ENCODE data around the gene CENPO.
"Not testable (repeated sequence)": the region's sequence is repeated elsewhere in the genome, so short reads cannot be mapped to it uniquely, and the experiment has no call there.

CENPO gene

GRCh38 chr2:24824966-24825882 lies 32.0 kb downstream of the CENPO start:
- DNase-seq (ENCODE audit: low spot score): no peak

GRCh38 chr2:24825883-24826772 lies 32.9 kb downstream of the CENPO start:
- no peak for DNase-seq (ENCODE audit: low spot score)

- no peak for DNase-seq (ENCODE audit: low spot score)
Observed at GRCh38 chr2:24826773-24827145, 33.5 kb downstream of the CENPO start.

GRCh38 chr2:24827321-24828237 lies 34.4 kb downstream of the CENPO start:
- DNase-seq (ENCODE audit: low spot score): peak; percentile 57

GRCh38 chr2:24828238-24828996 lies 35.2 kb downstream of the CENPO start:
- DNase-seq (ENCODE audit: low spot score): no peak

GRCh38 chr2:24830351-24830750 lies 37.1 kb downstream of the CENPO start:
- no peak for DNase-seq (ENCODE audit: low spot score)

GRCh38 chr2:24830786-24831185 lies 37.6 kb downstream of the CENPO start:
- DNase-seq (ENCODE audit: low spot score): no peak

GRCh38 chr2:24831221-24832072 lies 38.2 kb downstream of the CENPO start:
- no peak for DNase-seq (ENCODE audit: low spot score)

- no peak for DNase-seq (ENCODE audit: low spot score)
Observed at GRCh38 chr2:24832073-24832461, 38.8 kb downstream of the CENPO start.

- no peak for DNase-seq (ENCODE audit: low spot score)
Observed at GRCh38 chr2:24832521-24832920, 39.3 kb downstream of the CENPO start.

GRCh38 chr2:24832931-24833701 lies 39.9 kb downstream of the CENPO start:
- no peak for DNase-seq (ENCODE audit: low spot score)

GRCh38 chr2:24833821-24834732 lies 40.9 kb downstream of the CENPO start:
- DNase-seq (ENCODE audit: low spot score): no peak

- no peak for DNase-seq (ENCODE audit: low spot score)
Observed at GRCh38 chr2:24834733-24835395, 41.6 kb downstream of the CENPO start.

- DNase-seq (ENCODE audit: low spot score): not testable (repeated sequence)
Observed at GRCh38 chr2:24835411-24835810, 42.2 kb downstream of the CENPO start.

- DNase-seq (ENCODE audit: low spot score): no peak
Observed at GRCh38 chr2:24836206-24836605, 43.0 kb downstream of the CENPO start.

- no peak for DNase-seq (ENCODE audit: low spot score)
Observed at GRCh38 chr2:24836706-24837105, 43.5 kb downstream of the CENPO start.

GRCh38 chr2:24837996-24838513 lies 44.8 kb downstream of the CENPO start:
- DNase-seq (ENCODE audit: low spot score): no peak
